Activated CD4-positive, CD25-positive, alpha-beta regulatory T cell treated with anti-CD3 and anti-CD28 coated beads, Interleukin-2, amount 50 U/mL, for 24 hours (primary cell): ENCODE data around the gene COMP.

Experiments
- ATAC-seq, 2 donors: fragments of 150-1000 bp; cut with Tn5 transposase; one replicate each; pipeline ENCODE4 v1.10.0; 2021; ENCODE audit warnings: mild to moderate bottlenecking in 1 of 2, moderate library complexity in 1 of 2

Gene COMP

GRCh38 chr19:18803550-18804138 is 12.5 kb upstream of the COMP start:
- ATAC-seq, result no peak

- ATAC-seq, result no peak
Observed at GRCh38 chr19:18802354-18802753, 11.2 kb upstream of the COMP start.

GRCh38 chr19:18800636-18801035 is 9.5 kb upstream of the COMP start:
- no peak for ATAC-seq

GRCh38 chr19:18800079-18800478 is 9.0 kb upstream of the COMP start:
- no peak for ATAC-seq

GRCh38 chr19:18799389-18799970 is 8.4 kb upstream of the COMP start:
- ATAC-seq, result no peak

- ATAC-seq, result no peak
Observed at GRCh38 chr19:18798384-18799352, 7.6 kb upstream of the COMP start.

- no peak for ATAC-seq
Observed at GRCh38 chr19:18796239-18796638, 5.1 kb upstream of the COMP start.

GRCh38 chr19:18795540-18795939 is 4.4 kb upstream of the COMP start:
- no peak for ATAC-seq

GRCh38 chr19:18794692-18795091 is 3.6 kb upstream of the COMP start:
- ATAC-seq, result no peak

- no peak for ATAC-seq
Observed at GRCh38 chr19:18794029-18794313, 2.9 kb upstream of the COMP start.

- ATAC-seq, result no peak
Observed at GRCh38 chr19:18793144-18794028, 2.3 kb upstream of the COMP start.

- no peak for ATAC-seq
Observed at GRCh38 chr19:18792661-18793060, 1.6 kb upstream of the COMP start.

- no peak for ATAC-seq
Observed at GRCh38 chr19:18791315-18791678, 192 bp upstream of the COMP start.

- ATAC-seq, result no peak
Observed at GRCh38 chr19:18789883-18790565, 1.1 kb downstream of the COMP start.

GRCh38 chr19:18789422-18789869 is 1.7 kb downstream of the COMP start:
- no peak for ATAC-seq

GRCh38 chr19:18788529-18789421 is 2.3 kb downstream of the COMP start:
- ATAC-seq, result no peak

- ATAC-seq, result peak; percentile 45 to 56
Observed at GRCh38 chr19:18785179-18786124, 5.7 kb downstream of the COMP start.

GRCh38 chr19:18784786-18785120 is 6.4 kb downstream of the COMP start:
- ATAC-seq, result no peak

GRCh38 chr19:18783958-18784785 is 6.9 kb downstream of the COMP start:
- no peak for ATAC-seq
